C4-2B (cell line): Measurements from ENCODE around the gene MYLK3.

Source experiments
- ZFX ChIP-seq: fragments of 450-650 bp; IDR thresholded peaks from 2 replicates; pipeline ENCODE4 v1.6.1; 2017
- TF ChIP-seq, protein P1 (sequence below): fragments of 450-650 bp; conservative IDR thresholded peaks from 2 replicates; pipeline ENCODE4 v1.5.1; 2017; ENCODE audit warnings: mild to moderate bottlenecking

- TF ChIP-seq, protein P1, sequence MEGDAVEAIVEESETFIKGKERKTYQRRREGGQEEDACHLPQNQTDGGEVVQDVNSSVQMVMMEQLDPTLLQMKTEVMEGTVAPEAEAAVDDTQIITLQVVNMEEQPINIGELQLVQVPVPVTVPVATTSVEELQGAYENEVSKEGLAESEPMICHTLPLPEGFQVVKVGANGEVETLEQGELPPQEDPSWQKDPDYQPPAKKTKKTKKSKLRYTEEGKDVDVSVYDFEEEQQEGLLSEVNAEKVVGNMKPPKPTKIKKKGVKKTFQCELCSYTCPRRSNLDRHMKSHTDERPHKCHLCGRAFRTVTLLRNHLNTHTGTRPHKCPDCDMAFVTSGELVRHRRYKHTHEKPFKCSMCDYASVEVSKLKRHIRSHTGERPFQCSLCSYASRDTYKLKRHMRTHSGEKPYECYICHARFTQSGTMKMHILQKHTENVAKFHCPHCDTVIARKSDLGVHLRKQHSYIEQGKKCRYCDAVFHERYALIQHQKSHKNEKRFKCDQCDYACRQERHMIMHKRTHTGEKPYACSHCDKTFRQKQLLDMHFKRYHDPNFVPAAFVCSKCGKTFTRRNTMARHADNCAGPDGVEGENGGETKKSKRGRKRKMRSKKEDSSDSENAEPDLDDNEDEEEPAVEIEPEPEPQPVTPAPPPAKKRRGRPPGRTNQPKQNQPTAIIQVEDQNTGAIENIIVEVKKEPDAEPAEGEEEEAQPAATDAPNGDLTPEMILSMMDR, result no peak
- TF ChIP-seq ZFX, result no peak
Measured at GRCh38 chr16:46727184-46727583, 21.0 kb downstream of the MYLK3 start.
